Kidney (tissue), 14 donors: ENCODE data around the gene CALHM6. TPM values are rescaled to one million over a fixed set of nuclear protein-coding genes. Genes with fewer than 3 reads are reported as not detected.

ENCODE experiments used
- DNase-seq, 5 donors: peaks; one replicate each; pipeline ENCODE4 v3.0.0-alpha.2; 2013 to 2020
- FAIRE-seq: peaks from 2 replicates; lab custom pipeline; 2012; peaks lifted over from hg19 to GRCh38; lab: Jason Lieb, UNC
- H3K27ac ChIP-seq, 2 donors: one replicate each; pipeline ENCODE4 v1.7.0; 2013; ENCODE audit warnings: low read depth in 2 of 2, low read length in 2 of 2, inconsistent platforms in 1 of 2
- H3K27me3 ChIP-seq: one replicate; pipeline ENCODE4 v1.7.1; 2013; ENCODE audit warnings: low read length, inconsistent platforms; ENCODE audit not compliant: control insufficient read depth, insufficient read depth
- H3K36me3 ChIP-seq, 3 donors: one replicate each; pipeline versions ENCODE4 v1.7.0 to v1.7.1; 2013; ENCODE audit warnings: low read length in 3 of 3, control low read depth in 1 of 3, inconsistent platforms in 1 of 3; ENCODE audit not compliant: insufficient read depth in 3 of 3, control insufficient read depth in 2 of 3
- H3K4me1 ChIP-seq, 3 donors: one replicate each; pipeline versions ENCODE4 v1.7.0 to v1.7.1; 2013; ENCODE audit warnings: low read length in 3 of 3, inconsistent platforms in 1 of 3, low read depth in 1 of 3; ENCODE audit not compliant: control insufficient read depth in 2 of 3, insufficient read depth in 2 of 3
- H3K4me3 ChIP-seq, 3 donors: one replicate each; pipeline versions ENCODE4 v1.7.0 to v1.8.1; 2013; ENCODE audit warnings: low read length in 3 of 3, control low read depth in 1 of 3, inconsistent platforms in 1 of 3
- H3K9ac ChIP-seq, 3 donors: one replicate each; pipeline versions ENCODE4 v1.7.0 to v1.7.1; 2013; ENCODE audit warnings: low read length in 3 of 3, control low read depth in 1 of 3, inconsistent platforms in 1 of 3
- H3K9me3 ChIP-seq, 3 donors: one replicate each; pipeline versions ENCODE4 v1.7.0 to v1.7.1; 2013; ENCODE audit warnings: low read length in 3 of 3, control low read depth in 1 of 3, inconsistent platforms in 1 of 3; ENCODE audit not compliant: control insufficient read depth in 2 of 3, insufficient read depth in 1 of 3
- CTCF ChIP-seq: IDR thresholded peaks from 3 replicates; pipeline ENCODE4 v1.5.1; 2012; ENCODE audit warnings: mild to moderate bottlenecking, moderate library complexity, borderline replicate concordance; ENCODE audit not compliant: insufficient read depth; ENCODE audit errors: extremely low read depth
- intact Hi-C: fragments of 100-400 bp; cut with DNase I; formaldehyde crosslinking; loops from one replicate; pipeline ENCODE4 v1.11.1; 2022
- polyA plus RNA-seq: library from polyadenylated mRNA; stranded (reverse); fragments of 350-450 nt; fragmentation: Illumina TruSeq; extraction: RNeasy Lipid Tissue Mini Kit (QIAGEN cat#74804); gene quantifications from one replicate; pipeline ENCODE4 v1.2.3, GENCODE V29; 2014; ENCODE audit warnings: low read depth, low replicate concordance; ENCODE audit not compliant: insufficient read depth
- total RNA-seq: library from RNA; stranded (reverse); fragmentation: NEBNext Ultra II Directional; extraction: Animal tissue kit (Norgen Biotek cat#: 25700); gene quantifications from one replicate; pipeline ENCODE4 v1.2.1, GENCODE V29; 2021
- donor health status: control.
- donor health status: control.
- donor health status: control.
- donor health status: control.
- donor health status: control.
- donor health status: DM: yes; HTN: yes; CAD: no.
- donor health status: Normal renal cell carcinoma (clear cell type).

The CALHM6 gene
- total and polyA plus RNA-seq, 2 donors from 2014 or later: 2.4 to 8.2 TPM

- no peak overlapping the region for H3K27ac ChIP-seq
- peaks cover 0 to 3% (median 0%) of the 10 kb centered on the region in 3 donors for H3K36me3 ChIP-seq
- FAIRE-seq (no peak), DNase-seq (no peak)
- H3K4me3 ChIP-seq: no peak overlapping the region
- intact Hi-C loops: no loop called here
- H3K9me3 ChIP-seq: no peaks in the 10 kb centered on the region
- no peak overlapping the region for H3K9ac ChIP-seq
- TF ChIP-seq CTCF: no peak
- H3K4me1 ChIP-seq: no peaks in the 10 kb centered on the region
- no peaks in the 10 kb centered on the region for H3K27me3 ChIP-seq
Observed at GRCh38 chr6:116422238-116422637, 38.9 kb upstream of the CALHM6 start.

GRCh38 chr6:116424001-116424400 lies 37.2 kb upstream of the CALHM6 start:
- no peak overlapping the region for H3K4me3 ChIP-seq
- no peaks in the 10 kb centered on the region for H3K4me1 ChIP-seq
- FAIRE-seq: no peak
- intact Hi-C loops: no loop called here
- TF ChIP-seq CTCF: no peak
- H3K27ac ChIP-seq: no peak overlapping the region
- no peaks in the 10 kb centered on the region for H3K9me3 ChIP-seq
- H3K9ac ChIP-seq: no peak overlapping the region
- no peak for DNase-seq
- H3K36me3 ChIP-seq: peaks cover 0 to 3% (median 0%) of the 10 kb centered on the region in 3 donors
- H3K27me3 ChIP-seq: no peaks in the 10 kb centered on the region

- FAIRE-seq: no peak
- DNase-seq: no peak
- Histone ChIP-seq H3K9ac (no peak overlapping the region), H3K9me3 (no peaks in the 10 kb centered on the region), H3K4me1 (no peaks in the 10 kb centered on the region), H3K4me3 (no peak overlapping the region), H3K27me3 (no peaks in the 10 kb centered on the region), H3K27ac (no peak overlapping the region), H3K36me3 (peaks cover 0 to 3% (median 0%) of the 10 kb centered on the region in 3 donors)
- TF ChIP-seq CTCF: no peak
- intact Hi-C loops: no loop called here
Observed at GRCh38 chr6:116426551-116426950, 34.6 kb upstream of the CALHM6 start.

GRCh38 chr6:116429111-116429510 lies 32.1 kb upstream of the CALHM6 start:
- no peak for TF ChIP-seq CTCF
- Histone ChIP-seq H3K9me3 (no peaks in the 10 kb centered on the region), H3K27ac (no peak overlapping the region), H3K9ac (no peak overlapping the region), H3K36me3 (peaks cover 0 to 3% (median 0%) of the 10 kb centered on the region in 3 donors), H3K4me3 (no peak overlapping the region), H3K4me1 (no peaks in the 10 kb centered on the region), H3K27me3 (no peaks in the 10 kb centered on the region)
- intact Hi-C loops: no loop called here
- FAIRE-seq (no peak), DNase-seq (no peak)
